ENCODE measurements around the gene SHISA9. TPM values are rescaled to one million over a fixed set of nuclear protein-coding genes. Genes with fewer than 3 reads are reported as not detected.

Gene SHISA9
- total and polyA plus RNA-seq, 4 donors: under 0.01 to 0.08 (median 0.07) TPM; not detected in 1

DNA sequence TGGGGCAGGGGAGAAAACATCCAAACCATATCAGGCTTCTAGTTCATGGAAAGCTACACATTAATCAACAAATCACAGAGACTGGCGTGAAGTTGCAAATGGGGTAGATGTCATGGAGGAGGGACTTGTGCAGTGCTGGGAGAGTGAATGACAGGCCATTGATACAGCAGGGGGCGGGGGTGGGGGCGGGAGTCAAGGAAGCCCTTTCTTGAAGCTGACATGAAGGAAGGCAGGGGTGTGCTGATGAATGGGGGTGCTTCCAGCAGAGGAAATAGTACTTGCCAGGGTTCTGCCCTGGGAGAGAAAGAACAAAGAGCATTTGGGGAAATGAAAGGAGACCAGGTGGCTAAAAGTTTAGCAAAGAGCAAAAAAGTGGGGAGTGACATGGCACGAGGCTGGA lies 269.9 kb downstream of the SHISA9 start:
- Histone ChIP-seq H3K27me3 (ENCODE audit: control insufficient read depth in 4 of 4, insufficient read depth in 4 of 4, low read length in 3 of 4) (no peaks in the 10 kb centered on the region), H3K27ac (ENCODE audit: low read depth in 1 of 2, low read length in 2 of 2) (no peak overlapping the region), H3K9me3 (ENCODE audit: control insufficient read depth in 4 of 4, low read length in 3 of 4) (no peaks in the 10 kb centered on the region), H3K4me1 (ENCODE audit: control insufficient read depth in 4 of 4, insufficient read depth in 4 of 4, low read length in 3 of 4) (no peaks in the 10 kb centered on the region), H3K4me3 (ENCODE audit: low read depth in 1 of 3, low read length in 3 of 3) (no peak overlapping the region), H3K9ac (ENCODE audit: low read depth in 1 of 2, low read length in 2 of 2) (no peak overlapping the region), H3K36me3 (ENCODE audit: control insufficient read depth in 4 of 4, insufficient read depth in 3 of 4, low read depth in 1 of 4, low read length in 3 of 4) (no peaks in the 10 kb centered on the region)
- DNase-seq (ENCODE audit: low spot score): no peak
- WGBS: 65% methylated on average over 4 of the region's 4 CpGs
- TF ChIP-seq, protein P1, sequence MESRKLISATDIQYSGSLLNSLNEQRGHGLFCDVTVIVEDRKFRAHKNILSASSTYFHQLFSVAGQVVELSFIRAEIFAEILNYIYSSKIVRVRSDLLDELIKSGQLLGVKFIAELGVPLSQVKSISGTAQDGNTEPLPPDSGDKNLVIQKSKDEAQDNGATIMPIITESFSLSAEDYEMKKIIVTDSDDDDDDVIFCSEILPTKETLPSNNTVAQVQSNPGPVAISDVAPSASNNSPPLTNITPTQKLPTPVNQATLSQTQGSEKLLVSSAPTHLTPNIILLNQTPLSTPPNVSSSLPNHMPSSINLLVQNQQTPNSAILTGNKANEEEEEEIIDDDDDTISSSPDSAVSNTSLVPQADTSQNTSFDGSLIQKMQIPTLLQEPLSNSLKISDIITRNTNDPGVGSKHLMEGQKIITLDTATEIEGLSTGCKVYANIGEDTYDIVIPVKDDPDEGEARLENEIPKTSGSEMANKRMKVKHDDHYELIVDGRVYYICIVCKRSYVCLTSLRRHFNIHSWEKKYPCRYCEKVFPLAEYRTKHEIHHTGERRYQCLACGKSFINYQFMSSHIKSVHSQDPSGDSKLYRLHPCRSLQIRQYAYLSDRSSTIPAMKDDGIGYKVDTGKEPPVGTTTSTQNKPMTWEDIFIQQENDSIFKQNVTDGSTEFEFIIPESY (IDR thresholded peaks at IDR 0.05): no peak
- TF ChIP-seq TAF1 (conservative IDR thresholded peaks at IDR 0.05) (no peak), RAD21 (IDR thresholded peaks at IDR 0.05) (no peak), NR2F2 (IDR thresholded peaks at IDR 0.05) (no peak), ATF3 (IDR thresholded peaks at IDR 0.05) (no peak), FOXA1 (IDR thresholded peaks at IDR 0.05) (no peak), GABPA (IDR thresholded peaks at IDR 0.05 in 1 of 2, conservative IDR thresholded peaks at IDR 0.05 in 1 of 2) (no peak), RXRA (IDR thresholded peaks at IDR 0.05) (no peak), JUND (IDR thresholded peaks at IDR 0.05) (no peak), HNF4G (IDR thresholded peaks at IDR 0.05) (no peak), EGR1 (IDR thresholded peaks at IDR 0.05; ENCODE audit: low read depth in 2 of 2) (no peak), HNF4A (conservative IDR thresholded peaks at IDR 0.05) (no peak), FOXA2 (IDR thresholded peaks at IDR 0.05) (no peak), REST (IDR thresholded peaks at IDR 0.05) (no peak), SP1 (IDR thresholded peaks at IDR 0.05) (no peak), YY1 (IDR thresholded peaks at IDR 0.05) (no peak)
- TF ChIP-seq, protein P2, sequence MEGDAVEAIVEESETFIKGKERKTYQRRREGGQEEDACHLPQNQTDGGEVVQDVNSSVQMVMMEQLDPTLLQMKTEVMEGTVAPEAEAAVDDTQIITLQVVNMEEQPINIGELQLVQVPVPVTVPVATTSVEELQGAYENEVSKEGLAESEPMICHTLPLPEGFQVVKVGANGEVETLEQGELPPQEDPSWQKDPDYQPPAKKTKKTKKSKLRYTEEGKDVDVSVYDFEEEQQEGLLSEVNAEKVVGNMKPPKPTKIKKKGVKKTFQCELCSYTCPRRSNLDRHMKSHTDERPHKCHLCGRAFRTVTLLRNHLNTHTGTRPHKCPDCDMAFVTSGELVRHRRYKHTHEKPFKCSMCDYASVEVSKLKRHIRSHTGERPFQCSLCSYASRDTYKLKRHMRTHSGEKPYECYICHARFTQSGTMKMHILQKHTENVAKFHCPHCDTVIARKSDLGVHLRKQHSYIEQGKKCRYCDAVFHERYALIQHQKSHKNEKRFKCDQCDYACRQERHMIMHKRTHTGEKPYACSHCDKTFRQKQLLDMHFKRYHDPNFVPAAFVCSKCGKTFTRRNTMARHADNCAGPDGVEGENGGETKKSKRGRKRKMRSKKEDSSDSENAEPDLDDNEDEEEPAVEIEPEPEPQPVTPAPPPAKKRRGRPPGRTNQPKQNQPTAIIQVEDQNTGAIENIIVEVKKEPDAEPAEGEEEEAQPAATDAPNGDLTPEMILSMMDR (IDR thresholded peaks at IDR 0.05; ENCODE audit: low read depth, low read length, missing input control): no peak
- TF ChIP-seq, protein P3, sequence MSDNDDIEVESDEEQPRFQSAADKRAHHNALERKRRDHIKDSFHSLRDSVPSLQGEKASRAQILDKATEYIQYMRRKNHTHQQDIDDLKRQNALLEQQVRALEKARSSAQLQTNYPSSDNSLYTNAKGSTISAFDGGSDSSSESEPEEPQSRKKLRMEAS (IDR thresholded peaks at IDR 0.05): no peak
